GM18867 (cell line): Measurements from ENCODE around the gene MYH7.
"Not testable (repeated sequence)": the region's sequence is repeated elsewhere in the genome, so short reads cannot be mapped to it uniquely, and the experiment has no call there.

Source experiments
- ATAC-seq: cut with Tn5 transposase; IDR thresholded peaks from one replicate; pipeline ENCODE4 v1.9.1; 2021; ENCODE audit warnings: mild to moderate bottlenecking, moderate library complexity; ENCODE audit not compliant: unreplicated experiment

MYH7 gene

GRCh38 chr14:23431486-23431885 lies 4.0 kb downstream of the MYH7 start:
- ATAC-seq, result no peak

DNA sequence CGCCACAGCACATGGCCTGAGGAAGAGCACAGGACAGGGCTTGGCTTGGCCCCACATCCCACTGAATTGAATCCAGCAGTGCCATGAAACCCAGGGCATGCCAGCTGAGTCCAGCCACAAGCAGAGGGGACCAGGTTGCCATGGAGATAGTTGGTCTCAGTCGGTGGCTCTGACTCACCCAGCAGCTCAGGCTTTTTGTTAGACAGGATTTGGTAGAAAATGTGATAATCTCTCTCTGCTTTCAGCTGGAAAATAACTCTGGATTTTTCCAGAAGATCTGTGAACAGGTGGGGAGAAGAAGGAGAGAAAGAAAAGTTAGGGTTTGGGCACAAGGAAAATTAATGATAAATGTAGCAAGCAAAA lies 4.8 kb downstream of the MYH7 start:
- ATAC-seq, result no peak

- no peak for ATAC-seq
These were observed 5.3 kb downstream of the MYH7 start for GRCh38 chr14:23430016-23430722.

GRCh38 chr14:23428686-23429495 lies 6.6 kb downstream of the MYH7 start:
- no peak for ATAC-seq

GRCh38 chr14:23425798-23426197 lies 9.7 kb downstream of the MYH7 start:
- not testable (repeated sequence) for ATAC-seq

DNA sequence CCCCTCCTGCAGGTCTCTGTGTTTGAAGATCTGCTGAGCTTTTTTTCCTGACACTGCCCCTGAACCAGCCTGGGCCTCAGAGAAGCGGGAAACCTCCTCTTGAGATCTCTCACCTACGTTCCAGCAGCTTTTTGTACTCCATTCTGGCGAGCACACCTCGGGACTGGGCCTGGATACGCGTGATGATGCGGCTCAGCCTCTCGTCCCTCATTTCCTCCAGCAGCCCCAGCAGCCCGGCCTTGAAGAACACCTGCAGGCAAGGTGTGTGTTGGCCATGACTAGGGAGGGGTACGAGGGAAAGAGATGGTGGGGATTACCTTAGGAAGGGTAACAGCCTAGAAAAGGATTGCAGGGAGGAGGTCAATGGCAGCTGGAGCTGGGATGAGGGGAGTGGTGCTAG lies 10.3 kb downstream of the MYH7 start:
- no peak for ATAC-seq

DNA sequence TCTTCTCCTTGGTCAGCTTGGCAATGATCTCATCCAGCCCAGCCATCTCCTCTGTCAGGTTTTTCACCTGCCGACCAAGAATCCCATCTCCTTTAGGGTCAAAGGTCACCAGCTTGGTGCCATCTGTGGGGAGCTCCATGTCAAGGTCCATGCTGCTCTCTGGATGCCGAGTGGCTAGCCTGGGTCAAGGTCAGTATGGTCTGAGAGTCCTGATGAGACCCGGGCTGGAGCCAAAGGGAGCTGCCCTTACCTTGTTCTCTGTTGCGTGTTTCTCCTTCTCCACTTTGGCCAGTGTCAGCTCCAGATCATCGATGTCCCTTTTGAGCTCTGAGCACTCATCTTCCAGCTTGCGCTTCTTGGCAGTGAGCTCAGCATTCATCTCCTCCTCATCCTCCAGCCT lies 11.8 kb downstream of the MYH7 start:
- no peak for ATAC-seq

- no peak for ATAC-seq
These were observed 13.9 kb downstream of the MYH7 start for GRCh38 chr14:23421594-23421993.

DNA sequence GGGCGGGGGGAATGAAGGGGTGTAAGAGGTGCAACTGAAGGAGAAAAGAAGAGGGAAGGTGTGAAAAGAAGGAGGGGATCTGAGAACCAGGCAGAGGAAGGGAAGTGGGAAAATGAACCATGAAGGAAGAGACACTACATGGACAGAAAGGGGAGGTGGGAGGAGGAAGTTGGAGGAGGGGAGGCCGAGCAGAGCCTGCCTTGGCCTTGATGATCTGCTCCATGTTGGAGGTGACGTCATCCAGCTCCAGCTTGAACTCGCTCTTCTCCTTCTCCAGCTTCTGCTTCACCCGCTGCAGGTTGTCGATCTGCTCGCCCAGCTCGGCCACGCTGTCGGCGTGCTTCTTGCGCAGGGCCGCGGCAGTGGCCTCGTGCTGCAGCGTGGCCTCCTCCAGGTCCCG lies 15.8 kb downstream of the MYH7 start:
- not testable (repeated sequence) for ATAC-seq

DNA sequence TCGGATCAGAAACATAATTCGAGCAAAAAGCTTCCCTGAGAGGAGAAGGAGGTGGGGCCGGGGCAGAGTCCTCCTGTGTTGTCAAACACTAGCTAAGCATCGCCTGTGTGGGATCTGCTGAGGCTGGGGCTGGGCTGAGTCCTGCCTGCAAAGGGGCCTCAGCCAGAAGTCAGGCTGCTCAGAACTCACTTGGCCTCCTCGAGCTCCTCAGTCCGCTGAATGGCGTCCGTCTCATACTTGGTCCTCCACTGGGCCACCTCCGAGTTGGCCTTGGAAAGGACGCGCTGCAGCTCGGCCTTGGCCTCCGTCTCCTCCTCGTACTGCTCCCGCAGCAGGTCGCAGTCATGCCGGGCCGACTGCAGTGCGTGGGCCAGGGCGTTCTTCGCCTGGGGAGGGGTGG lies 17.4 kb downstream of the MYH7 start:
- ATAC-seq, result no peak

- not testable (repeated sequence) for ATAC-seq
These were observed 18.2 kb downstream of the MYH7 start for GRCh38 chr14:23417269-23417668.

- ATAC-seq, result no peak
These were observed 18.7 kb downstream of the MYH7 start for GRCh38 chr14:23416801-23417200.

DNA sequence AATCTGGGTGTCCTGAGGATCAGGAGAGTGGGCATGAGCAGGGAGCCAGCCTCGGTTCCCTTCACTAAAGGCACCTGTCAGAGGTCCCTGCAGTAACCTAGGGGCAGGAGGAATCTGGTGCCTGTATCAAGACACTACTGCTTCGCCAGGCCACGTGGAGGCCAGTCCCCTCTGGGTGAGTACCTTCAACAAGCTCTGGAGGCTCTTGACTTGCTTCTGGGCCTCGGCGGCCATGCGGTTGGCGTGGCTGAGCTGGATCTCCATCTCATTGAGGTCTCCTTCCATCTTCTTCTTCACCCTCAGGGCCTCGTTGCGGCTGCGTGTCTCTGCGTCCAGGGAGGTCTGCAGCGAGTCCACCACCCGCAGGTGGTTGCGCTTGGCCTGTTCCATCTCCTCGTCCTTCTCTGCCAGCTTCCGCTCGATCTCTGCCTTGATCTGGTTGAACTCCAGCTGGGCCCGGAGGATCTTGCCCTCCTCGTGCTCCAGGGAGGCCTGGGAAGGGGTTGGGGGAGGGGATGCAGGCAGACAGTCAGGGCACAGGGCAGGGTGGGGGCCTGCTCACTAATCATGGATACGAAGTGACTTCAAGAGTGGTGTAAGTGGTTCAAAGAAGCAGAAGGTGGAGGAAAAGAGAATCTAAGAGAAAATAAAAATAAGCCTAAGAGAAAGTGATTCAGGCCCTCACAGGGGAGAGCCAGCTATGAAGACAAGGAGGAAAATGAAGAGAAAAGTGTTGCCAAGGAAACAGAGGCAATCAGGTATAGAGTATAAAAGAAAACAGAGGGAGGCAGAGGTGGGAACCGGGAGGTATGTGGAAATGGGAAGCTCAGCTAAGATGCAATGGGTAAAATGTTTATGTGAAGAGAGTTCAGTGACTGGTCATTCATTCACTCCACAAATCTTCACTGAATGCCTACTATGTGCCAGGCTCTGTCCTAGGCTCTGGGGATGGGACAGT lies 19.4 kb downstream of the MYH7 start:
- no peak for ATAC-seq

GRCh38 chr14:23414906-23415820 lies 20.3 kb downstream of the MYH7 start:
- no peak for ATAC-seq

DNA sequence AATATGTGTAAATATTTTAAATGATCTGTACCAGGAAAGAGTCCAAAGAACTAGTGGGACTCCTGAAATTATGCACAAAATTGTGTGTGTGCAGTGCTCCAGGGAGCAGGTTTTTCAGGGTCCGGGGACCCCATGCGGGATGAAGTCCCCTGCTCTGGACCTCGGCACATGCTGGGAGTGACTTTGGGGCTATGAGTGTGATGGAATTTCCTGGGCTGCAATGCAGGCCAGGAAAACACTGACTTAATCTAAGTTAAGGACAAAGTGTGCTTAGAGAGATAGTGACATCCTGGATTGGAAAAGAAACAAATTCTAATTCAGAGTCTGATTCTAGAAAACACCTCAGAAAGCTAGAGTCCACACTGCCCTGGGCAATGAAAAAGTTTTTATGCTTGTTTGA lies 21.2 kb downstream of the MYH7 start:
- no peak for ATAC-seq

- ATAC-seq, result no peak
These were observed 21.8 kb downstream of the MYH7 start for GRCh38 chr14:23413681-23414080.

- ATAC-seq, result no peak
These were observed 23.6 kb downstream of the MYH7 start for GRCh38 chr14:23411563-23412525.

GRCh38 chr14:23409966-23410635 lies 25.4 kb downstream of the MYH7 start:
- no peak for ATAC-seq

GRCh38 chr14:23409475-23409874 lies 26.0 kb downstream of the MYH7 start:
- ATAC-seq, result no peak
